ENCODE measurements around the gene VPREB1. TPM values are rescaled to one million over a fixed set of nuclear protein-coding genes. Genes with fewer than 3 reads are reported as not detected.

VPREB1 gene
- total RNA-seq, 2 experiments from 2014 or later: 1.7 to 3.6 TPM

DNA sequence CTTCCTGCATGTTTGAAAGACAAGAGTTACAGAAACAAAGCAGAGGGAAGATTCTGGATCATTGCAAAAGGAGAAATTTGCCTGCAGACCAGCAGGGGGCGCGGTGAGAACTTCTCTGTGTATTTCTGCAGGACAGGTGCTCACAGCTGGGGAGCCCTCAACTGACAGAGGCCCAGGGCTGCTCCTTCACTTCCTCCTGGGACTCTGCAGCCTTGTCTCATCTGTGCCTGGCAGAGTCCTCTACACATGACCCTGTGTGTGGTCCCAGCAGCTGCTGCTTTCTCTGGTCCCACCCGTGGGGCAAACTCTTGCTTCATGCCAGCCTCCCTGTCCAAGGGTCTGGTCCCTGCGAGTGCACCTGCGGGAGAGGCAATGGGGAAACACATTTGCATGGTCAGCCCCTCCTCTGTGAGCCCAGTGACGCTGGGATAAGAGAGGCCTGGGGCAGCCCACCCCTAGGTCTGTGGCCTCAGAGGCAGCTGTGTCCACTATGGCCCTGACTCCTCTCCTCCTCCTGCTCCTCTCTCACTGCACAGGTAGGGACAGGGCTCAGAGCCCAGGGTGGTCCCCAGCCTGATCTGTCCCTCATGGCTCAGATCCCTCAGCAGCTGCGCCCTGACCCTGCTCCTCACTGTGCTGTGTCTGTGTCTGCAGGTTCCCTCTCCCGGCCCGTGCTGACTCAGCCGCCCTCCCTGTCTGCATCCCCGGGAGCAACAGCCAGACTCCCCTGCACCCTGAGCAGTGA, 43.2 kb upstream of the VPREB1 start:
- peaks cover 85% of the 10 kb centered on the region for H3K4me1 ChIP-seq (ENCODE audit: insufficient read depth, low read length, poor library complexity, severe bottlenecking)
- no peaks in the 10 kb centered on the region for H3K9me2 ChIP-seq (ENCODE audit: insufficient read depth, low read length)
- BruUV-seq (replicated peaks): no TSS peak
- peak overlapping the region; percentile 45; the same call in 1 of the 2 replicates for H2AFZ ChIP-seq (ENCODE audit: low read length)
- H3K79me2 ChIP-seq (ENCODE audit: insufficient read depth, low read depth, low read length): peaks cover 13% of the 10 kb centered on the region
- H3K27ac ChIP-seq (ENCODE audit: low read depth, low read length, poor library complexity, severe bottlenecking): peak overlapping the region; percentile 95
- POLR2A ChIA-PET: interaction anchor here (0.6 to 3.8 kb wide), 11 partner anchors 9 to 421 kb away, joined by 3 to 31 read pairs (median 6); no protein-coding TSS in a partner anchor
- H3K9me3 ChIP-seq (ENCODE audit: low read length): no peaks in the 10 kb centered on the region
- peak overlapping the region; percentile 52 for H3K4me3 ChIP-seq (ENCODE audit: low read depth, low read length, poor library complexity, severe bottlenecking)
- H4K20me1 ChIP-seq (ENCODE audit: insufficient read depth, low read length): no peaks in the 10 kb centered on the region
- TF ChIP-seq EZH2phosphoT487 (IDR thresholded peaks at IDR 0.05; ENCODE audit: borderline replicate concordance, low read depth, low read length): no peak
- TF ChIP-seq, protein P1, sequence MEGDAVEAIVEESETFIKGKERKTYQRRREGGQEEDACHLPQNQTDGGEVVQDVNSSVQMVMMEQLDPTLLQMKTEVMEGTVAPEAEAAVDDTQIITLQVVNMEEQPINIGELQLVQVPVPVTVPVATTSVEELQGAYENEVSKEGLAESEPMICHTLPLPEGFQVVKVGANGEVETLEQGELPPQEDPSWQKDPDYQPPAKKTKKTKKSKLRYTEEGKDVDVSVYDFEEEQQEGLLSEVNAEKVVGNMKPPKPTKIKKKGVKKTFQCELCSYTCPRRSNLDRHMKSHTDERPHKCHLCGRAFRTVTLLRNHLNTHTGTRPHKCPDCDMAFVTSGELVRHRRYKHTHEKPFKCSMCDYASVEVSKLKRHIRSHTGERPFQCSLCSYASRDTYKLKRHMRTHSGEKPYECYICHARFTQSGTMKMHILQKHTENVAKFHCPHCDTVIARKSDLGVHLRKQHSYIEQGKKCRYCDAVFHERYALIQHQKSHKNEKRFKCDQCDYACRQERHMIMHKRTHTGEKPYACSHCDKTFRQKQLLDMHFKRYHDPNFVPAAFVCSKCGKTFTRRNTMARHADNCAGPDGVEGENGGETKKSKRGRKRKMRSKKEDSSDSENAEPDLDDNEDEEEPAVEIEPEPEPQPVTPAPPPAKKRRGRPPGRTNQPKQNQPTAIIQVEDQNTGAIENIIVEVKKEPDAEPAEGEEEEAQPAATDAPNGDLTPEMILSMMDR (conservative IDR thresholded peaks at IDR 0.05; ENCODE audit: low read length): peak; percentile 94
- peak; percentile 94 for DNase-seq (ENCODE audit: low spot score)
- H3K36me3 ChIP-seq (ENCODE audit: insufficient read depth, low read length): peaks cover 11% of the 10 kb centered on the region
- intact Hi-C loops (cut with micrococcal nuclease; ENCODE audit: unreplicated experiment): loop anchor here (10.0 kb wide), 2 partner anchors 393 to 733 kb away; no protein-coding TSS in a partner anchor
- CTCF ChIA-PET (ENCODE audit: unreplicated experiment): interaction anchor here (0.6 to 1.9 kb wide), 5 partner anchors 23 to 178 kb away, joined by 3 to 9 read pairs (median 5); no protein-coding TSS in a partner anchor
- H3K4me2 ChIP-seq (ENCODE audit: low read length): peak overlapping the region; percentile 90

DNA sequence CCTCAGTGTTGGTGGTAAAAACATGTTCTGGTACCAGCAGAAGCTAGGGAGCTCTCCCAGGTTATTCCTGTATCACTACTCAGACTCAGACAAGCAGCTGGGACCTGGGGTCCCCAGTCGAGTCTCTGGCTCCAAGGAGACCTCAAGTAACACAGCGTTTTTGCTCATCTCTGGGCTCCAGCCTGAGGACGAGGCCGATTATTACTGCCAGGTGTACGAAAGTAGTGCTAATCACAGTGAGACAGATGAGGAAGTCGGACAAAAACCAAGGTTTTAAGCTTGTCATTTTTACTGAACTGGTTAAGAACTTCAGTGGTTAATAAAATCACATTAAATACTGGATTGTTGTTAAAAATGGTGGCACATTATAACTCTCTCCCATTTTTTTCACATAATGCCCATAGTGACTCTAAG, 42.6 kb upstream of the VPREB1 start:
- peak overlapping the region; percentile 95 for H3K27ac ChIP-seq (ENCODE audit: low read depth, low read length, poor library complexity, severe bottlenecking)
- intact Hi-C loops (cut with micrococcal nuclease; ENCODE audit: unreplicated experiment): loop anchor here (2.0 to 10.0 kb wide), 3 partner anchors 203 to 733 kb away; no protein-coding TSS in a partner anchor
- H3K79me2 ChIP-seq (ENCODE audit: insufficient read depth, low read depth, low read length): peaks cover 7% of the 10 kb centered on the region
- H3K36me3 ChIP-seq (ENCODE audit: insufficient read depth, low read length): peaks cover 5% of the 10 kb centered on the region
- H3K9me2 ChIP-seq (ENCODE audit: insufficient read depth, low read length): no peaks in the 10 kb centered on the region
- peak; percentile 89 for DNase-seq (ENCODE audit: low spot score)
- ChIA-PET POLR2A (interaction anchor here (0.5 to 3.8 kb wide), 13 partner anchors 8 to 422 kb away, joined by 3 to 31 read pairs (median 5); no protein-coding TSS in a partner anchor), CTCF (ENCODE audit: unreplicated experiment) (interaction anchor here (0.8 to 1.7 kb wide), 2 partner anchors 23 to 45 kb away, joined by 3 to 5 read pairs; no protein-coding TSS in a partner anchor)
- peak overlapping the region; percentile 90 for H3K4me2 ChIP-seq (ENCODE audit: low read length)
- no peaks in the 10 kb centered on the region for H4K20me1 ChIP-seq (ENCODE audit: insufficient read depth, low read length)
- peak overlapping the region; percentile 52 for H3K4me3 ChIP-seq (ENCODE audit: low read depth, low read length, poor library complexity, severe bottlenecking)
- no peak for TF ChIP-seq EZH2phosphoT487 (IDR thresholded peaks at IDR 0.05; ENCODE audit: borderline replicate concordance, low read depth, low read length)
- TF ChIP-seq, protein P1 (conservative IDR thresholded peaks at IDR 0.05; ENCODE audit: low read length): no peak
- H3K9me3 ChIP-seq (ENCODE audit: low read length): no peaks in the 10 kb centered on the region
- peak overlapping the region; percentile 29; the same call in 1 of the 2 replicates for H2AFZ ChIP-seq (ENCODE audit: low read length)
- no TSS peak for BruUV-seq (replicated peaks)
- peaks cover 85% of the 10 kb centered on the region for H3K4me1 ChIP-seq (ENCODE audit: insufficient read depth, low read length, poor library complexity, severe bottlenecking)

Data from OCI-LY7 (cell line).